Renal cortex interstitium (tissue), 11 donors: ENCODE results near the gene FOXO6. TPM values are rescaled to one million over a fixed set of nuclear protein-coding genes. Genes with fewer than 3 reads are reported as not detected.

Experiments used
- DNase-seq, 11 donors: peaks; one replicate each; pipeline ENCODE4 v3.0.0-alpha.2; 2013; ENCODE audit warnings: low read depth in 9 of 11, low spot score in 4 of 11; ENCODE audit errors: extremely low read depth in 1 of 11
- polyA plus RNA-seq, 3 donors: library from polyadenylated mRNA; unstranded; fragments of 120-200 nt; gene quantifications; one replicate each; pipeline ENCODE4 v1.2.1, GENCODE V29; 2013; ENCODE audit not compliant: insufficient read length in 3 of 3

Gene FOXO6
- polyA plus RNA-seq, 3 donors = 1.4 to 3.9 (median 2.4) TPM

DNA sequence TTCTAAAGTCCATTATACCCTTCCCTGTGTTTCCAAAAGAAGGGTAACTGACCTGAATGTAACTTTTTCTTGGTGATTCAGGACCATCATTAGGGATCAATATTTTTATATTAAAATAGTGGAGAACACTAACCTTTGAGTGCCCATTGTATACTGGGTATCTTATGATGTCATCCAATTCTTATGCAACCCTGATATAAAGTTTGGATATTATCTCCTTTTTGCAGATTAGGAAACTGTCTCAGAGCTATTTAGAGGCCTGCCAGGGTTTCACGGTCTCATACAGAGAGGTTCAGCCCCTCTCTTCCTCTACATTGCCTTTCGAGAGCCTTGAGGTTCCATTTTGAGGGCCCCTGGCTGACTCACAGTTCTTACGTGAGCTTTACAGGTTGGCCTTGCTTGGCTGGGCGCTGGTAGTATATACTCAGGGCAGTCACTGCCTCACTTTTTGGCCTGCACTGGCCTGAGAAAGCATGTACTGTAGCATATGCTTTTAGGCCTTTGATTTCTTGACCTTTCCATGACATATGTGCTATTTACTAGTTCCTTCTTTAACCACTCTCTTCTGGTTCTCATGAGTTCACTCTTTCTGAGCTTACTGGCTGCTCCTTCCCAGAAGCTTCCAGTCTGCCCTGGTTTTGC, 15.7 kb upstream of the FOXO6 start:
- no peak for DNase-seq

DNA sequence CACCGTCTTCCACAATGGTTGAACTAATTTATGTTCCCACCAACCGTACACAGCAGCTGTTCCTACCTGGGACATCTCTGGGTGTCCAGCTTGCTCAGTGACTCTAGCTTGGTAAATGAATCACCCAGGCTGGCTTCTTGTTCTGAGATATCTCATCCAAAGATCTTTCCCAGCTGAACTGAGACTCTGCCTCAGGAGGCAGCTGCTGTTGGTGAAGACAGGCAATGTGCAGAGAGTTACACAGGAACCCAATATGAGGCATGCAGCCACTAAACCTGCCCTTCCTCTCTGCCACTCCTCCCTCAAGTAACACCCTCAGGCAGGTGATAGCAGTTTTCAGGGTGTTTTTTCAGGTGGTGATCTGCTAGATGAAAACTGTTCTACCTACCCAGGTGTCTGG, 14.0 kb upstream of the FOXO6 start:
- DNase-seq = no peak

DNA sequence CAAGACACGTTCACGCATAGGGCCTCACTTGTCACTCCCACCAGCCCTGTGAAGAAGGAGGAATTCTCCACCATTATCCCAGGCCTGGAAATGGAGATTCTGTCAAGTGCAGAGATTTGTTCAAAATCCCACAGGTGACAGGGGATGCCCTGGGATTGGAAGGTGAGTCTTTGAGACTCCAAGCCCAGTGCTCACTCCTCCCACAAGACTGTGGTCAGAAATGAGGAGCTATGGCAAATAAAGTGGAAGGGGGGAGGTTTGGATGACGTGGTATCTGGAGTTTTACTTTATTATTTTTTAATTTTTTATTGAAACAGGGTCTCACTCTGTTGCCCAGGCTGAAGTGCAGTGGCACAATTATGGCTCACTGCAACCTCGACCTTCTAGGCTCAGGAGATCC, 12.8 kb upstream of the FOXO6 start:
- DNase-seq = no peak

DNA sequence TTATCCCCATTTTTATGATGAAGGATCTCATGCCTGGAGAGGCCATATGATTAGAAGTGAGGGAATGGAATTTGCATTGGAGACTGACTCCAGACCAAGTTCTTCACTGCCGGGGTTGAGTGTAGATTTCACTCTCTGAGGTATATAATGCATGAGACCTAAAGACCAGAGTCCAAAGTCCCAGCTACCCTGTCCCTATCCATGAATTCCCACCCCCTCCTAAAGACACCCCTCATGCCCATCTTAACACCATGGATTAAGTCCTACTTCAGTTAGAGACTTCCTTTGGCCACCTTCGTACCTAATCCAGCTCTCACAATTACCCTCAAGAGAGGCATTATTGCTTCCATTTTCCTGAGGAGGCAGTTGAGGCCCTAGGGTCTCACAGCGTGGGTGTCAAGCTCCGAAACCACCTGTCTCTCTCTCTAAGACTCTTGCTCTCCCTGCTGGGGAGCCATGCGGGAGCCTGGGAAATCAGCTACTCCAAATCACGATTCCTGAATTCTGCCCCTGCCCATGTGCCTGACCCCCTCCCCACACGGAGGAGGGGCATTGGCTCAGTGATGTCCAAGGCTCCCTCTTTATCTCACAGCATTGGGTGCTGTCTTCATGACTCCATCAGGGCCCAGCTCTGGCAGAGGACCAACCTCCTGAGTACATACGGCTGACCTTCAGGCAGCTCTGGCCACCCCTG, 11.7 kb upstream of the FOXO6 start:
- DNase-seq = no peak

DNA sequence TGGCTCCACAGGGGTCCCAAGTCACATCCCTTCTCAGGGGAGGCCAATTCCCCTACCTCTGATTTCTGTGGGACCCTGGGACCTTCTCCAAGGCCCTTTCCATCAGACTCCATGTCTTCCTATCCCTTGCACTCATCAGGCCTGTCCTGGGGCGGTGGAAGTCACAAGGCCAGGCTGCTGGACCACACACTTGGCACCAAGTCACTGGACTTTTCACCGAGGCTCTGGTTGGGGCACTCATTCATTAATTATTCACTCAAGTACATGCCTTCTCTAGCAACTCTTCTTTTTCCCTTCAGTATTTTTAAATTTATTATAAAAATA, 11.2 kb upstream of the FOXO6 start:
- DNase-seq = no peak

DNA sequence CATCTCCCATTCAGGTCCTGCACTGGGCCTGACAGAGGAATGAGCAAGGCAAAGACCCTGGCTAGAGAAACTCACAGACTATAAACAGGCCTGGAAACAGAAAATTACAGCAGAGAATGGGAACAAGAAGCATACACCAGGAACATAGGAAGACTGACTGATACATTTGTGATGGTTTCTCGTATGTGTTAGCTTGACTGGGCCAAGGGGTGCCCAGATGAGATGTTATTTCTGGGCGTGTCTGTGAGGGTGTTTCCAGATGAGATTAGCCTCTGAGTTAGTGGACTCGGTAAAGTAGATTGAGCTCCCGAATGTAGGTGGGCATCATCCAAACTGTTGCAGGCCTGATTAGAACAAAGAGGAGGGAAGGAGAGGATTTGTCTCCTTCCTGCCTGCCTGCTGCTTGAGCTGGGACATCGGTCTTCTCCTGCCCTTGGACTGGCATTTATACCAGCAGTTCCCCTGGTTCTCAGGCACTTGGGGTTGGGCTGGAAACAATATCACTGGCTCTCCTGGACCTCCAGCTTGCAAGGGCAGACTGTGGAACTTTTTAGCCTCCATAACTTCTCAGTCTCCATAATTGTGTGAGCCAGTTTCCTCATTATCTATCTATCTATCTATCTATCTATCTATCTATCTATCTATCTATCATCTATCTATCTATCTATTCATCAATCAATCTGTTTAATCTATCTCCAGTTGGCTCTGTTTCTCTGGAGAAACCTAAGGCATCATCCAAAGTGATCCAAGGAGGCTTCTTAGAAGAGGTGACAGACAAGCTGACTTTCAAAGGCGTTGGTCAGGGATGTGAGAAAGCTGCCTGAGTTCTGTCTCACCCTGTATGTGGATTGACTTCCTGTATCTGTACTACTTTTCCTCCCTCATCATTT, 9.7 kb upstream of the FOXO6 start:
- DNase-seq = no peak

DNA sequence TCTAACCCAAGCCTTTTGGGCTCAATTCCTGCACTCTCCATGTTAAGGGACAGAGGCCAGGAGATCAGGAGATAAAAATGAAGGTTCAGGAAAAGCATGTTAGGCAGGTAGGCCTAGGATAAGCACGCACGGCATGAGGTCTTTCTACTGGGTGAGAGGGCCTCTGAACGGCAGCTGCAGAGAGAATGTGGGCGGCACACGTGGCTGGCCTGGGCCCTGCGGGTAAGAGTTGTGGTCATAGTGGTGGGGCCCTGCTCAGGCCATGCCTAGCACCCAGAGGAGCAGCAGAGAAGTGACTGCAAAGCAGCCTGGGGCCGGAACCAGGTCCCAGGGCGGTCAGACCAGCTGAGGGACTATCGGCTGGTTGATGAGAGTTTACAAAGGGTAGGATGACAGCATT, 7.5 kb upstream of the FOXO6 start:
- DNase-seq = no peak

DNA sequence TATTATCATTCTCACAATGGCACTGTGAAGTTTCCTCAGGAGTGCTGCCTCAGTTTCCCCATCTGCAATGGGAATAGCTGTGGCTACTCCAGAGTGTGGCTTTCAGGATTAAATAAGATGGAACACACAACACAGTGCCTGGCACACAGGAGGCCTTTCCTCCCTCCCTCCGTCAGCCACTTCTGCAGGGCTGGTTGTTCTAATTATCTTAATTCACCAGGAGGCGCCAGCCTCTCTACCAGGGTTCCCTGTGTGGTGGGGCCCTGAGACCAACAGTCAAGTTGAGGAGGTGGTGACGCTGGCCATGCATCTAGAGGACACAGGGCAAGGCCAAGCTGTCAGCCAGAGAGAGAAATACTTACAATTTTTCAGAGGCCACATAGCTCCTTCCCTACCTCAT, 6.3 kb upstream of the FOXO6 start:
- DNase-seq = no peak

DNA sequence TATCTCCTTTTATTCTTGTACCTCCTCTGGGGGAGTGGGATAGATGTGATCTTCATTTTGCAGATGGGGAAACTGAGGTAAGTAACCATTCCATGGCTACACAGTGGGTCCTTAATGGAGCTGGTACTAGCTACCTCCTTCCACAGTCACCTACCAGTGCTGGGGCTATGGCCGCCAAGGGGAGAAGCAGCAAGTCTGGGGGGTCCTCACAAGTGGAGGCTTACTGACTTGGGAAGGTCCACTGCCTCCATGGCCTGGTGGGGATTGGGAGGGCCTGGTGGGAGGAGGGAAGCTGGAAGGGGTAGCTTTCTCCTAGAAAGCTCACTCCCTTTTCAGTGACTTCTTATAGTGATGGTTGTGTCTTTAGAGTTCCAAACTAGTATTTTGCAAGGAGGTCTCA, 5.9 kb upstream of the FOXO6 start:
- no peak for DNase-seq

DNA sequence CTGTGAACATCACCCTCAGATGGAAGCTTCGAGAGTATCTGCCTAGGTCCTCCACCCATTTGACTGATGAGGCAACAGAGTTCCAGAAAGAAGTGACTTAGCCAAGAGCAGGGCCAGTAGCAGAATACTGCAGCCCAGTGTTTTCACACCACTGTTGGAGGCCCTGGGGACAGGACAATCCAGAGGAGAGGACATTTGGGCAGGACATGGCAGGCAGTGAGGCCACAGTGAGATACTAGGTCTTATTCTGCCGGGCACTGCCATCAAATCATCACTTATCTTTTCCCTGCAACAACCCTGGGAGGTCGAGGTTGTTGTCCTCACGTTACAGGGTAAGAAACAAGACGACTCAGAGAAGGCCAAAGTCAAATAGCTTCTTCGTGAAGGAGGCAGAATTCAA, 5.5 kb upstream of the FOXO6 start:
- DNase-seq = no peak

DNA sequence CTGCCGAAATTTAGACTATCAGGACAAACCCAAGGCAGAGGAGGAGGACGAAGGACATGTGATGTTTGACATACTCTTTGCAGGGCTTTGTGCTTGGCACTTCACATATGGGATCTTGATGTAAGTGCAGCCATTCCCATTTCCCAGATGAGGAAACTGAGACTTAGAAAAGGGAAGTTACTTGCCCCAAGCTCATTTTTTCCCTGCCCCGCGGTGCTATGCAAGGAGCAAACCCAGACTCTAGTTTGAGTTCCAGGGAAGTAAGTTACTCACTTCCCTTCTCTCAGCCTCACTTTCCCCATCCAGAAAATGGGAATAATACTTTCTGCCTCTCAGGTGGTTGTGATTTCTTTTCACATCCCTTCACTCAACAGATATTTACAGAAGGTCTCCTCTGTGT, 4.5 kb upstream of the FOXO6 start:
- DNase-seq = no peak

DNA sequence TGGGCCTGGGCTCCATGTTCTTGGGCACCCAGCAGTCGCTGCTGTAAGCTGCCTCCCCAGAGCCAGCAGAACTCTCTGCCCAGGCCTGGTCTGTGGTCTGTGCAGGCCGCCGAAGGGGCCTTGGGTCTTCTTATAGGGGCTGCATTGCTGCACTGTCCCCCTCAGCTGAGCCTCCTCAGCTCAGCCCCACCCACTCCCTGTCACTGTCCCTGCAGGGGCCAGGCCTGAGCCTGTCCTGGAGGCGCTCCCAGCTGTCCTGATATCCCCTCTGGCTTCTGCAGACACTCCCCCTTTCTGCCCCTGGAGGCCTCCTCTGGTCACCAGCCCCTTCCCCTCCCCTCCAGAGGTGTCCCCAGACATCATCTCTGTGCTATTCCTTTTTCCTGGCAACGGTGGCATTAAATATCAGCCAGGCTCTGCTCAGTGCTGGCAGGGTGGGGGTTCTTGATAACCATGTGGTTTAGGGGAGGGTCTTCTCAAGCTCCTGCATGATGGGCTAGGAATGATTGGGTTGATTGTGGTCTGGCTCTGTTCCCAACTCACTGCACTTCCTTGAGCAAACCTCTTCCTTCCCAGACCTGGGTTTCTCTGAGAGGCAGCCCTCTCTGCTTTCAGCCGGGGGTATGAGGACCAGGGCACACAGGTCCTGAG, 3.7 kb upstream of the FOXO6 start:
- no peak for DNase-seq

DNA sequence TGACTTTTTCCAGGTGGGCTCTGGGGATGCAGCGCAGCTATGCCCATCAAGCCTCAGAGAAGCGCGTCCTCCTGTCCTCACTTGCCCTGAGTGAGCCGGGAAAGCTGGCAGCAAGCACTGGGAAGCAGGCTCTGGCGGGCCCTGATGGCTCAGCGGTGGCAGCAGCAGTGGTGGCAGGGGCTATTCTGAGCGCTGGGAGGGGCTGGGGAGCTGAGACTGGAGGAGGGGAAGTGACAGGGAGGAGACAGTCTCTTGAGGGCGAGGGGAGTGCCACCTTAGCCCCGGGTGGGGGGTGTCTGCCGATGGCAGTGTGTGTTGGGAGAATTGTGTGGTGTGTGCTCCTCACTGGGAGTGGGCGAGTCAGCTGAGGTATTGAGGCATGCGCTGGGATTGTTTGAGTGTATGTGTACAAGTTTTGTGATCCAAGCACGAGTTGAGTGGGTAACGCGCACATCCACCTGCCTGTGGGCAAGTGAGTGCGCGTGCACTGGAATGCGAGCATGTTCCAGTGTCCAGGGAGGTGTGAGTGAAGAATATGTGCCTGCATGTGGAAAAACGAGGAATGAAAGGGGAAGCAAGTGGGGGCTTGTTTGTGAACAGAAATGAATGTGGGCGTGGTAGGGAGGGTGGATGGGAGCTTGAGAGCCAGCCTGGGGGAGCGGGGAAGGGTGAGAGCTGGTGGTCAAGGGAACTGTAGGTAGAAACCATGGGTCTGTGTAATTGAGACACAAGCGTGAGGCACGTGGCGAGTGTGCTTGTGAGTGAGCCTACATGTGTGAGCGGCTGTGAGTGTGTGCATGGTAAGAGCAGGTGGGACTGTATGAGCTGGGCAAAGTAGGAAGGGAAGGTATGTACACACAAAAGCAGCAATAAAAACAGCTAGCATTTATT, 2.9 kb upstream of the FOXO6 start:
- no peak for DNase-seq

DNA sequence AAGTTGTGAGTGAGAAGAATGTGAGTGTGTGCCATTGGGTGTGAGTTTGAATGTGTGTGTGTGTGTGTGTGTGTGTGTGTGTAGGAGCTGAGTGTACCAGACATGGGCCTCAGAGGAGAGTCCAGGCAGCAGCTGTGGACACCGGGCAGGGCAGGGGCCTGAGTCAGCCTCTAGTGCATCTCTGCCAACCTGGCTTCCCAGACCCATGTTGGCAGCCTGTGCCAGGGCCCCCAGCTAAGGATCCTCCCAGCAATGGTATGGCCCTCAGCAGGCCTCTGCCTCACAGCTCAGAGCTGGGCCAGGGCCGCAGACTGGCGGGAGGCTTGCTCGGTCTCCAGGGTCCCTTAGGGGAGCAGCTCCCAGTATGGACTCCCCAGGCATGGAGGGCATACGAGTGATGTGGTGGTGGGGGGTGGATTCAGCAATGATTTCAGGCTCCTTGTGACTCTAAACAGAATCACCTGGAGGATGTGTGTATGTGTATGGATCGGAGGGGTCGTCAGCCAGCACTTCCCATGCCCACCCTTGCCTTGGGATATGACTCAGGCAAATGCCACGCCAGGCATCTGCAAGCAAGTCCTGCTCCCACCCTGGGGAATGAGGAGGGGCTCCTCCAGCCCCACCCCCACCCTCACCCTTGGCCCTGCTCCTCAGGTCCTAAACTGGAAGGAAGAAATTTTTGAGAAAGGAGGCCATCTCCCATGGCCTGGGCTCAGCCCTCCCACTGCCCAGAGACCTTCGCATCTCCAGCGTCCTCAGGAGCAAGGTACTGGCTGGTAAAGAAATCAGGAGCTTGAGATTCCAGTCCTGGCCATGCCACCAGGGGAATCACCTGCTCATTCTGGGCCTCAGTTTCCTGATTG, 1.8 kb upstream of the FOXO6 start:
- DNase-seq = no peak

DNA sequence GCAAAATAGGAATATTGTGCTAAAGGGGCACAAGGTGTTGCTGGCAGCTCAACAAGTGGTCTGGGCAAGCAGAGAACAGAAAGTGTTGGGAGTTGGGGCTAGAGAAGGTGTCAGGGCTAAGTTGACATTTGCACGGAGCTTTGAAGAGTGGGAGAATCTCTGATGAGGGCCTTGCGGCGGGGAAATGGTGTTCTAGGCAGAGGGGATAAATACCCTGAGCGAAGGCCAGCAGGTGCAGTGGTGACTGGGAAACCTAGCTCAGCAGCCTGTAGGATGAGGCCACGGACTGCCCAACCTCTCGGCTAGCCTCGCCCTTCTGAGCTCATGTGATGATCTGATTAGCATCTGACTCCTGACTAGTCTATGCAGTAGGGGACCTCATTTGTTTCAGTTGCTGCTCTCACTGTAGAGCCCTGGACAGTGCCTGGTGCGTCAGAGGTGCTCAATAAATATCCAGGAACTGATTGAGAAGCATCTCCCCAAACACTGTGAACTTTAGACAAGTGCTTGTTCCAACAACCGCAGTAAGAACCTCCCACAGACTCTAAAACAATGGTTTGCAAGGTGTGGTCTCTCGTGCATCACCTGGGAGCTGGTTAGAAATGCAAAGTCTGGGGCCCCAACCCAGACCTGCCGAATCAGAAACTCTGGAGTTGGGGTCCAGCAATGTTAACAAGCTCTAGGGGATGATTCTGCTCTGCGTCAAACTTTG, 1.0 kb upstream of the FOXO6 start:
- no peak for DNase-seq

DNA sequence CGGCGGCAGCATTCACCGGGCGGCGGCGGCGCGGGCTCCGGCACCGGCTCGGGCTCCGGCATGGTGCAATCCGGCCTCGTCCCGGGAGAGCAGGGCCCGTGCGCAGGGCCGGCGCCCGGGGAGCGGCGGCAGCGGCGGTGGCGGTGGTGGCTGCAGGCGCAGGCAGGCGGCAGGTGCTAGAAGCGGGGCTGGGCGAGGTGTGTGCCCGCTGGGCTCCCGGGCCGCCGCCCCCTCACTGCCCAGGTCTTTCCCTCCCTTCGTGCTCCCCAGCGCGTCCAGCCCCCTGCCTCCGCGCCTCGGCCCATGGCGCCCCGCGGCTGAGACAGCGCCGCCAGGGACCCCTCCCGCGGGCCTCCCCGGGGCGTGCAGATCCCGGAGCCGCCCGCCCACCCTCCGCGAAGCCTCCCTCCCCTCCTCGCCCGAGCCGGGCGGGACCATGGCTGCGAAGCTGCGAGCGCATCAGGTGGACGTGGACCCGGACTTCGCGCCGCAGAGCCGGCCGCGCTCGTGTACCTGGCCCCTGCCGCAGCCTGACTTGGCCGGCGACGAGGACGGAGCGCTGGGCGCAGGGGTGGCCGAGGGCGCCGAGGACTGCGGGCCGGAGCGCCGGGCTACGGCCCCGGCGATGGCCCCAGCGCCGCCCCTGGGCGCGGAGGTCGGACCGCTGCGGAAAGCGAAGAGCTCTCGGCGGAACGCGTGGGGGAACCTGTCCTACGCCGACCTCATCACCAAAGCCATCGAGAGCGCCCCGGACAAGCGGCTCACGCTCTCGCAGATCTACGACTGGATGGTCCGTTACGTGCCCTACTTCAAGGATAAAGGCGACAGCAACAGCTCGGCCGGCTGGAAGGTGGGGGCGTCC, 492 bp downstream of the FOXO6 start:
- DNase-seq = no peak

DNA sequence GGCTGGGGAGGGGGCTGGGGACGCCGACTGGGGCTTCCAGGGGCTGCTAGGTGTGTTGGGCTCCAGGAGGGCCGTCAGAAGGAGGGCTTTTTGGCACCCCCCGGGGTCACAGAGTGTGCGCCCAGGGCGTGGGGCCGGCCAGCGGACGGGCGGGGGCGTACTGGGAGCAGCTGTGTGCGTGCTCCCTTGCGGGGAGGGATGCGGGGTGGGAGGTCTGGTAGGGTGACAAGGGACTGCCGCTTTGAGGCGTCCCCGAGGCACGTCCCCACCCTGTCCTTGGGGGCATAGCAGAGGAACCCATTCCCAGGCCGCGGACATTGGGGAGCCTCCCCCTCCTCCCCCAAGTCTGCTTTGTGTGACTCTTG, 1.1 kb downstream of the FOXO6 start:
- DNase-seq = no peak
